Stimulated activated CD4-positive, alpha-beta T cell treated with anti-CD3 and anti-CD28 coated beads, Interleukin-1b, Interleukin-23, amount 100 ng/mL, for 48 hours (primary cell): Measurements from ENCODE around the gene MRM2.
"Not testable (repeated sequence)": the region's sequence is repeated elsewhere in the genome, so short reads cannot be mapped to it uniquely, and the experiment has no call there.

ENCODE experiments used
- DNase-seq: peaks from one replicate; pipeline ENCODE4 v3.0.0-alpha.2; 2020

Gene MRM2

GRCh38 chr7:2241580-2242540 is at the start of gene MRM2, which contains the start of gene NUDT1:
TSS of gene MRM2 (minus strand) at chr7:2242205. CDS start at chr7:2242169, 36 bp downstream.
TSS of gene NUDT1 (plus strand) at chr7:2242226. CDS start at chr7:2244575, 2,349 bp downstream.
- DNase-seq: peak; percentile 75

GRCh38 chr7:2290877-2291276 is 48.9 kb upstream of the MRM2 start:
- DNase-seq: no peak

GRCh38 chr7:2289621-2290020 is 47.6 kb upstream of the MRM2 start:
- DNase-seq: no peak

DNA sequence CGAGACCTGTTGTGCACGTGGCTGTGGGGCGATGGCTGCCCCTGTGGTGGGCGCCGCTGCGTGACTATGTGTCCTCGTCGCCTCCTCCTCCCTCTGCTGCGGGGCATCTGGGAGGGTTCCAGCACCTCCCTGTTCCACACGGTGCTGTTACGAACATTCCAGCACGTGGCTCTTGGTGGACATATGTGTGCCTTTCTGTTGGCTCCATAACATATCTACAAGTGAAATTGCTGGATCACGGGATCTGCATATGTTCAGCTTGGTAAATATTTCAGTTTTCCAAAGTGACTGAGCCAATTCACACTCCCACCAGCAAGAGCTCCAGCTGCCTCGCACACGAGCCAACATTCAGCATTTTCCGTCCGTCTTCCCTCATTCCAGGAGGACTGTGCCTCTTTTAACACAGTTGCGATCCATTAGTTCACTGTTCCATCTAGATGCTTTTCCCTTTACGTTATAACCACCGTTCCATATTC is 47.1 kb upstream of the MRM2 start:
- DNase-seq: no peak

DNA sequence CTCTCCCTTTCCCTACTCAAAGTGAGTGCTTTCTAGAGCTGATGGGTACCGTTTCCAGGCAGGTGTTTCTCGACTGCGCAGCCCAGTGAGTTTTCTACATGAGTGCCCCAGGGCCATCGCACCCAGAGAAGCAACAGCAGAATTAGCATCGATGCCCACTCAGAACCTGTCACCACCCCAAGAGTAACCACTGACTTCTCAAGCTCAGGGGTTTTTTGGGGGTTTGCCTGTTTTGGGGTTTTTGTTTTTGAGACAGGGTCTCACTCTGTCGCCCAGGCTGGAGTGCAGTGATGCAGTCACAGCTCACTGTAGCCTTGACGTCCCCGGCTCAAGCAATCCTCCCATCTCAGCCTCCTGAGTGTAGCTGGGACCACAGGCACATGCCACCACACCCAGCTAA is 46.5 kb upstream of the MRM2 start:
- no peak for DNase-seq

GRCh38 chr7:2287745-2288144 is 45.7 kb upstream of the MRM2 start:
- DNase-seq: no peak

DNA sequence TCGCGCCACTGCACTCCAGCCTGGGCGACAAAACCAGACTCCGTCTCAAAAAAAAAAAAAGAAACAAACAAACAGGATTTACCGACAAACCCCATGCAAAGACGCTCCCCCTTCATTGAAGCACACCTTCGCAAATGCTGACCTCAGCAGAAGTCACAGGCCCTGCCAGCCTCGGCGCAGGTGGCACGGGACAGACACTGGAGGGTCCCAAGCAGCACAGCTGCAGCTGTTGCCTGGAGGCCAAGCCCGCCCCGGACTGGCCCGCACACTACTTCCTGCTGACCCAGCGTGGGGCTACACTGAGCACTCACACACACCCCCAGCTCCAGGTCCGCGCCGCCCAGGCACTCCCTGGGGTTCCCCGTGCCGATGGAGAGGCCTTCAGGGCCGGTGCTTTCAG is 41.1 kb upstream of the MRM2 start:
- DNase-seq: no peak

DNA sequence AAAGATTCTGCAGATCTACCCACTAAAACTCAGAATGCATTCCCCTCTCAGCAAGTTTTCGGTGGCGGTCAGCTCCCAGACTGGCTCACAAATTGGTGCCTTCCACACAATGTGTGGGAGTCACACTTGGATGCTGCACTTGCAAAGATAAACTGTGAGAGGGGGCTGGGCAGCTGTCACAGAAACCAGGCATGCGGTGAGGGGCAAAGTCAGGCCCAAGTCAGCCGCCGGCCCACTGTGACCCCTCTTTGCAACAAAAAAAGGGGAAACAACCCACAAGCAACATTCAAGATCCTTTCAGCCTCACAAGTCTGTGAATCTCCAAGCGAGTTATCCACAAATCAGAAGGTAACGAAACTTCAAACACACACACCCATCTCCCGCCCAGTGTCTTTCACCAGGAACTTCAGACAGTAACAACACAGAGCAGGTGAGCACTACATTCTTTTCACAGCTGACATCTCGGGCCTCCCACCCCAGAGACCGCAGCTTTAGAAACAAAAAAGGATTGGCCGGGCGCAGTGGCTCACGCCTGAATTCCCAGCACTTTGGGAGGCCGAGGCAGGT is 40.3 kb upstream of the MRM2 start:
- DNase-seq: no peak

GRCh38 chr7:2281541-2281940 is 39.5 kb upstream of the MRM2 start:
- DNase-seq: no peak

DNA sequence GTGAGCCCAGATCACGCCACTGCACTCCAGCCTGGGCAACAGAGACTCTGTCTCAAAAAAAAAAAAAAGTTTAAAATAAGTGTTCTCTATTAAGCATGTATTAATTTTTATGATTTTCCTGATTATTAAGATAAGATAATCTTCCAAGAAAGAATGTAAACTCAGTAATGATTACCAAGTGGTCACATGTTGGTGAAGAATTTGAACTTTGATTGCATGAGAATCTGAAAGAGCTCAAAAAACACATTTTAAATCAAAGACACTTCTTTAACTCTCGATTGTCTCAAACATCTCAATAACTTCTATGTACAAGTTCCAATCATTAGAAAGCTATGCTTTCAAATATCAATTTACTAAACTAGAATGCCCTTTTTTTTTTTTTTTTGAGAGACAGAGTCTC is 38.4 kb upstream of the MRM2 start:
- DNase-seq: no peak

DNA sequence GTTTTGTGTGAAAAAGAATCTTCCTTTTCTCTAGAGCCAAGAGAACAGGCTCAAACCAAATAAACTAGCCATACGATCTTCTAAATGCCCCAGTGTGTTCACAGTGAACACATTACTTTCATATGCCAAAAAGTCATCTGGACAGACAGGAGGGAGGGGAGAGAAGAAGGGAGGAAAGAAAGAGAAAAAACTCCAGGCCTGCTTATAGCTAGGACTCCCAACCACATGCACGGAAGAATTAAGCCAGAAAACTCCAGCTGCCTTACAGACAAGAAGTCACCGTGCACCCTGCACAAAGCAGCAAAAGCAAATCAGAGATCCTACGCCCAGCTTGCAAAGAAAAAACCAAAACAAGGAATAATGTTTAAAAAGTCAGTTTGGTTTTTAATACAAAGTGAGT is 37.9 kb upstream of the MRM2 start:
- no peak for DNase-seq

DNA sequence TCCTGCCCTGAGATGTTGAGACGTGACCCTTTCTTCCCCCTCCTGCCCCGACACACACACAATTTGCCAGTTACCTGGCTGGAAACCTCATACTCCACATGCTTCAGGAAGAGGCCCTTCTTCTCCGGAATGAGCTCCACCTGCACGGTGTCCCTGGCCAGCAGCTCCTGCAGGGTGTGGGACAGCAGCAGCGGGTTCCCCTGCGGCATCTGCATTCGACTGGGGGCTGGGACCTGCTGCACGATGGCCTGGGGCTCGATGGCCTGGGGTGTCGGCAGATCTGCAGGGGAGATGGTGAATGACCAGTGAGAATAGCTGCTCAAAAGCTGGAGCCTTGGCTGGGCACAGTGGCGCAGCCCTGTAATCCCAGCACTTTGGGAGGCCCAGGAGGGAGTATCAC is 36.0 kb upstream of the MRM2 start:
- no peak for DNase-seq

- no peak for DNase-seq
Observed at GRCh38 chr7:2276107-2276506, 34.1 kb upstream of the MRM2 start.

- DNase-seq: no peak
Observed at GRCh38 chr7:2275101-2275500, 33.1 kb upstream of the MRM2 start.

DNA sequence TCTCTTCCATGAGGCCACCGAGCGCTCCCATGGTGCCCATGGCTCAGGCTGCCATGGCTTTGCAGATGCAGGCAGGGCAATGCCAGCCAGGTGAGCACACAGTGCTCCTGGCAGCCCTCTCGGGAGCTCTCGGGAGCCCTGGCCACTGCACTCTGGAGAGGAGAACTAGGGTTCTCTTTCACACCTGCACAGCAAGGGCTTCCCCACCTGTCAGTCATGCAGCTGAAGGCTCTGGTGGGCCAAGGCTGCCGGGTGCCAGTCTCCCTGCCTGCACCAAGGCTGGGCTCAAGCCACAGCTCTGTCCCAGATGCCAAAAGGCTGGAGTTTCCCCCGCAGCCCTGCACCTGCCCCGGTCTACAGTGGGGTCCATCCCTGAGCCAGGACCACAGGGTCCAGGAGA is 32.7 kb upstream of the MRM2 start:
- no peak for DNase-seq

GRCh38 chr7:2273866-2274265 is 31.9 kb upstream of the MRM2 start:
- DNase-seq: no peak

GRCh38 chr7:2272031-2272430 is 30.0 kb upstream of the MRM2 start:
- no peak for DNase-seq

GRCh38 chr7:2271273-2272026 is 29.4 kb upstream of the MRM2 start:
- DNase-seq: no peak

DNA sequence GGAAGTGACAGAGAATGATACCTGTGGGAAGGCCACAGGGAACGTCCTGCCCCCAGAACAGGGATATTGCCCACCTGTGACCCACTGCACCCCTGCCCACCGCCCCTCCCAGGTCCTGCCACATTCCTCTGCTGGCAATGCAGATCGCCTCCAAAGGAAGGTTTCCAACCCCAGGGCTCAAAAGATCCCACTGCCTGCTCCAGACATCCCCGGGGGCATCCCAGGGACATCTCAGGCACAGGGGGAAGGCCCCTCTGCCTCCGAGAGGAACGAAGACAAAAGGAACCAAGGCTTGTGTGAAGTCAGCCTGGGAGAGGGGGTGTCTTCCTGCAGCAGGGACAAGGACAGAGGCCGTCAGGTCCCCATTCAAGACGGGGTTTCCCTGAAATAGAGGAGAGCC is 28.5 kb upstream of the MRM2 start:
- no peak for DNase-seq

GRCh38 chr7:2269991-2270460 is 28.0 kb upstream of the MRM2 start:
- no peak for DNase-seq

GRCh38 chr7:2269089-2269990 is 27.3 kb upstream of the MRM2 start:
- DNase-seq: not testable (repeated sequence)

- DNase-seq: no peak
Observed at GRCh38 chr7:2266911-2267310, 24.9 kb upstream of the MRM2 start.
